HCT116 (cell line): ENCODE results near the gene SLC5A1. TPM values are rescaled to one million over a fixed set of nuclear protein-coding genes. Genes with fewer than 3 reads are reported as not detected.

Experiments
- ATAC-seq: fragments of 200-7000 bp; cut with Tn5 transposase; 2 replicates; pipeline ENCODE4 v1.9.1; 2020; ENCODE audit warnings: mild to moderate bottlenecking, moderate library complexity
- BruUV-seq: library from RNA; stranded (reverse); fragments of 400-500 nt; replicated peaks from 2 replicates; lab custom pipeline; 2021; lab: Mats Ljungman, UMichigan
- CTCF ChIA-PET: fragments of 300-600 bp; sonication (Branson Sonifier 250); formaldehyde crosslinking; loops from one replicate; lab custom pipeline; 2021; ENCODE audit warnings: antibody characterized with exemption; lab: Charles Lee
- POLR2A ChIA-PET: fragments of 300-600, 350-600 bp; sonication (Branson Sonifier 250); formaldehyde crosslinking; loops from one replicate; lab custom pipeline; 2021; ENCODE audit warnings: antibody characterized with exemption; lab: Charles Lee
- RAD21 ChIA-PET, 2 experiments: fragments of 300-600 bp; sonication (Branson Sonifier 250); formaldehyde crosslinking; loops; one replicate each; lab custom pipeline; 2023; ENCODE audit warnings: low total read pairs in 2 of 2; ENCODE audit not compliant: uncharacterized antibody in 2 of 2, unreplicated experiment in 2 of 2, low non-redundant PET in 1 of 2; lab: Charles Lee
- DNase-seq: peaks from one replicate; pipeline ENCODE4 v3.0.0-alpha.2; 2010; ENCODE audit warnings: low read depth, low spot score
- H2AFZ ChIP-seq: fragments of 200-600 bp; shearing (Covaris generic), sonication (generic); 2 replicates; pipeline ENCODE4 v1.6.1; 2017; ENCODE audit warnings: low read depth, mixed run types, mixed read lengths, antibody characterized with exemption, low read length; ENCODE audit not compliant: poor library complexity, severe bottlenecking
- H3K27ac ChIP-seq: 2 replicates; pipeline ENCODE4 v1.5.1; 2012; ENCODE audit warnings: low read depth, low read length
- H3K27me3 ChIP-seq: fragments of 200-600 bp; sonication (generic); 2 replicates; pipeline ENCODE4 v1.6.1; 2016; ENCODE audit warnings: mixed run types, low read length, mixed read lengths; ENCODE audit not compliant: insufficient read depth
- H3K36me3 ChIP-seq, 2 experiments: fragments of 200-500 bp in 1 of 2; fragments of 200-600 bp in 1 of 2; sonication (Bioruptor generic) in 1 of 2; sonication (generic) in 1 of 2; 2 replicates each; pipeline versions ENCODE4 v1.5.1 to v1.6.1; 2014 to 2016; ENCODE audit warnings: low read length in 2 of 2, inconsistent platforms in 1 of 2, mixed read lengths in 1 of 2, mixed run types in 1 of 2; ENCODE audit not compliant: insufficient read depth in 2 of 2, control insufficient read depth in 1 of 2
- H3K4me1 ChIP-seq, 2 experiments: fragments of 200-600 bp in 1 of 2; sonication (generic) in 1 of 2; 2 replicates each; pipeline versions ENCODE4 v1.5.1 to v1.6.1; 2012 to 2017; ENCODE audit warnings: low read length in 2 of 2, inconsistent platforms in 1 of 2, mild to moderate bottlenecking in 1 of 2, mixed read lengths in 1 of 2, mixed run types in 1 of 2, moderate library complexity in 1 of 2; ENCODE audit not compliant: insufficient read depth in 2 of 2, control insufficient read depth in 1 of 2
- H3K4me2 ChIP-seq: fragments of 200-600 bp; sonication (generic); 2 replicates; pipeline ENCODE4 v1.6.1; 2017; ENCODE audit warnings: mixed run types, low read length, mixed read lengths
- H3K4me3 ChIP-seq, 2 experiments: fragments of 200-600 bp in 1 of 2; sonication (generic) in 1 of 2; replicated peaks in 1 of 2; 2 replicates each; pipeline ENCODE4 v1.5.1; 2011 to 2016; ENCODE audit warnings: low read length in 2 of 2, control low read depth in 1 of 2, low read depth in 1 of 2, mild to moderate bottlenecking in 1 of 2, mixed read lengths in 1 of 2, mixed run types in 1 of 2
- H3K79me2 ChIP-seq: fragments of 200-600 bp; sonication (generic); 2 replicates; pipeline ENCODE4 v1.6.1; 2017; ENCODE audit warnings: mild to moderate bottlenecking, mixed run types, low read length, moderate library complexity, mixed read lengths; ENCODE audit not compliant: insufficient read depth
- H3K9ac ChIP-seq: fragments of 200-600 bp; sonication (generic); 2 replicates; pipeline ENCODE4 v1.6.1; 2016; ENCODE audit warnings: low read length, mixed read lengths
- H3K9me2 ChIP-seq: fragments of 200-600 bp; sonication (generic), shearing (Covaris generic); 2 replicates; pipeline ENCODE4 v1.6.1; 2017; ENCODE audit warnings: mixed run types, mild to moderate bottlenecking, moderate library complexity; ENCODE audit not compliant: insufficient read depth
- H3K9me3 ChIP-seq, 2 experiments: fragments of 200-500 bp in 1 of 2; fragments of 200-600 bp in 1 of 2; sonication (Bioruptor generic) in 1 of 2; sonication (generic) in 1 of 2; 2 replicates each; pipeline ENCODE4 v1.6.1; 2014 to 2017; ENCODE audit warnings: low read length in 2 of 2, mixed read lengths in 2 of 2, inconsistent platforms in 1 of 2, low read depth in 1 of 2, mild to moderate bottlenecking in 1 of 2, mixed run types in 1 of 2, moderate library complexity in 1 of 2; ENCODE audit not compliant: control insufficient read depth in 1 of 2, insufficient read depth in 1 of 2
- H4K20me1 ChIP-seq: fragments of 200-600 bp; sonication (generic), shearing (Covaris generic); 2 replicates; pipeline ENCODE4 v1.6.1; 2017; ENCODE audit warnings: mixed run types, mild to moderate bottlenecking, moderate library complexity; ENCODE audit not compliant: insufficient read depth
- CBX3 ChIP-seq: IDR thresholded peaks from 2 replicates; pipeline ENCODE4 v1.6.1; 2012; ENCODE audit warnings: low read depth
- CEBPB ChIP-seq: IDR thresholded peaks from 2 replicates; pipeline ENCODE4 v1.6.1; 2012; ENCODE audit warnings: low read depth
- EGR1 ChIP-seq: IDR thresholded peaks from 2 replicates; pipeline ENCODE4 v1.6.1; 2012; ENCODE audit warnings: low read depth
- ELF1 ChIP-seq: IDR thresholded peaks from 2 replicates; pipeline ENCODE4 v1.6.1; 2012; ENCODE audit warnings: low read depth, borderline replicate concordance
- EZH2 ChIP-seq: fragments of 200-600 bp; sonication (generic); IDR thresholded peaks from 2 replicates; pipeline ENCODE4 v1.6.1; 2017; ENCODE audit warnings: antibody characterized with exemption, mixed run types
- EZH2phosphoT487 ChIP-seq: fragments of 200-600 bp; IDR thresholded peaks from 2 replicates; pipeline ENCODE4 v1.6.1; 2018; ENCODE audit warnings: antibody characterized with exemption, borderline replicate concordance
- FOSL1 ChIP-seq: IDR thresholded peaks from 2 replicates; pipeline ENCODE4 v1.6.1; 2012; ENCODE audit warnings: low read depth
- JUND ChIP-seq: IDR thresholded peaks from 2 replicates; pipeline ENCODE4 v1.6.1; 2012
- POLR2A ChIP-seq: IDR thresholded peaks from 2 replicates; pipeline ENCODE4 v1.7.0; 2011; ENCODE audit warnings: borderline replicate concordance; ENCODE audit not compliant: insufficient read depth, insufficient read length; ENCODE audit errors: extremely low read depth
- POLR2AphosphoS5 ChIP-seq: IDR thresholded peaks from 2 replicates; pipeline ENCODE4 v1.6.1; 2011; ENCODE audit warnings: mild to moderate bottlenecking, low read depth, low read length, moderate library complexity
- RAD21 ChIP-seq: IDR thresholded peaks from 2 replicates; pipeline ENCODE4 v1.6.1; 2012; ENCODE audit warnings: low read depth, mild to moderate bottlenecking
- SIN3A ChIP-seq: IDR thresholded peaks from 2 replicates; pipeline ENCODE4 v1.6.1; 2012; ENCODE audit warnings: low read depth
- SRF ChIP-seq: IDR thresholded peaks from 2 replicates; pipeline ENCODE4 v1.6.1; 2012; ENCODE audit warnings: low read depth
- TCF7L2 ChIP-seq: IDR thresholded peaks from 2 replicates; pipeline ENCODE4 v1.7.0; 2011; ENCODE audit warnings: borderline replicate concordance, inconsistent platforms; ENCODE audit not compliant: insufficient read depth, insufficient read length; ENCODE audit errors: extremely low read depth
- YY1 ChIP-seq: IDR thresholded peaks from 2 replicates; pipeline ENCODE4 v1.6.1; 2011; ENCODE audit warnings: low read length, low read depth, moderate library complexity, mild to moderate bottlenecking; ENCODE audit not compliant: insufficient replicate concordance; ENCODE audit errors: extremely low read depth
- ZFX ChIP-seq: fragments of 450-650 bp; IDR thresholded peaks from 2 replicates; pipeline ENCODE4 v1.6.1; 2017
- ZNF274 ChIP-seq: fragments of 200-500 bp; sonication (Bioruptor generic); IDR thresholded peaks from 2 replicates; pipeline ENCODE4 v1.6.1; 2014; ENCODE audit warnings: mild to moderate bottlenecking, low read depth, low read length, inconsistent platforms
- intact Hi-C: fragments of 100-400 bp; cut with micrococcal nuclease; formaldehyde crosslinking; loops from 2 replicates; pipeline ENCODE4 v1.10.0; 2022
- total RNA-seq: library from RNA; stranded (reverse); gene quantifications from one replicate; pipeline ENCODE4 v1.2.1, GENCODE V29; 2021; ENCODE audit not compliant: unreplicated experiment
- TF ChIP-seq, protein P1 (sequence below): IDR thresholded peaks from 2 replicates; pipeline ENCODE4 v1.6.1; 2012
- TF ChIP-seq, protein P2 (sequence below): IDR thresholded peaks from 2 replicates; pipeline ENCODE4 v1.6.1; 2012; ENCODE audit warnings: low read depth
- TF ChIP-seq, protein P3 (sequence below): IDR thresholded peaks from 2 replicates; pipeline ENCODE4 v1.6.1; 2012

SLC5A1 gene
- total RNA-seq, 1 experiment from 2014 or later, result 0.32 TPM

DNA sequence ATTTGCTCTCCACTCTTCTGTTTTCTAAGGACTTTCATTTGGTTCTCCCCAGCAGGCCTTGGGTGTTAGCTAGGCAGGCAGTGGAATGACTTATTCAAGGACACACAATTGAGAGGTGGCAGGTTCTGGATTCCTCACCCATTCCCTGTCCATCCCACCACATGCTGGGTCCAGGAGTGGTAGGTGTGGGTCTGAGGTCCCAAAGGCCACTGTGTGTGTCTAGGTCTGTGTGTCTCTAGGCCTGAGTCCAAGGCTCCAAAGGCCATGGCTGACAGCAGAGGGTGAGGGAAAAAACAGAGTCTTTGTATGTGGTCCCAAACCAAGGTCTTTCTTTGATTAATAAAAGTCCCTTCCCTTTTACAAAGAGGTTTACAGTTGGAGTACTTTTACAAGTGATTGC is 40.8 kb downstream of the SLC5A1 start:
- Histone ChIP-seq H3K36me3 (no peaks in the 10 kb centered on the region), H3K4me3 (no peak overlapping the region), H3K9me2 (no peaks in the 10 kb centered on the region), H4K20me1 (no peaks in the 10 kb centered on the region), H3K4me1 (peaks cover 12% of the 10 kb centered on the region in 2 experiments), H3K79me2 (no peaks in the 10 kb centered on the region), H3K27me3 (peaks cover 13% of the 10 kb centered on the region), H2AFZ (no peak overlapping the region), H3K27ac (no peak overlapping the region), H3K4me2 (no peak overlapping the region), H3K9ac (no peak overlapping the region), H3K9me3 (no peaks in the 10 kb centered on the region)
- TF ChIP-seq CBX3 (no peak), YY1 (no peak), EZH2 (no peak), RAD21 (no peak), ZFX (no peak), FOSL1 (no peak), POLR2A (no peak), SIN3A (no peak), ELF1 (no peak), CEBPB (no peak), POLR2AphosphoS5 (no peak), TCF7L2 (no peak), ZNF274 (no peak), JUND (no peak), SRF (no peak), EGR1 (no peak), EZH2phosphoT487 (no peak)
- TF ChIP-seq, protein P1, sequence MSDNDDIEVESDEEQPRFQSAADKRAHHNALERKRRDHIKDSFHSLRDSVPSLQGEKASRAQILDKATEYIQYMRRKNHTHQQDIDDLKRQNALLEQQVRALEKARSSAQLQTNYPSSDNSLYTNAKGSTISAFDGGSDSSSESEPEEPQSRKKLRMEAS, result no peak
- TF ChIP-seq, protein P2, sequence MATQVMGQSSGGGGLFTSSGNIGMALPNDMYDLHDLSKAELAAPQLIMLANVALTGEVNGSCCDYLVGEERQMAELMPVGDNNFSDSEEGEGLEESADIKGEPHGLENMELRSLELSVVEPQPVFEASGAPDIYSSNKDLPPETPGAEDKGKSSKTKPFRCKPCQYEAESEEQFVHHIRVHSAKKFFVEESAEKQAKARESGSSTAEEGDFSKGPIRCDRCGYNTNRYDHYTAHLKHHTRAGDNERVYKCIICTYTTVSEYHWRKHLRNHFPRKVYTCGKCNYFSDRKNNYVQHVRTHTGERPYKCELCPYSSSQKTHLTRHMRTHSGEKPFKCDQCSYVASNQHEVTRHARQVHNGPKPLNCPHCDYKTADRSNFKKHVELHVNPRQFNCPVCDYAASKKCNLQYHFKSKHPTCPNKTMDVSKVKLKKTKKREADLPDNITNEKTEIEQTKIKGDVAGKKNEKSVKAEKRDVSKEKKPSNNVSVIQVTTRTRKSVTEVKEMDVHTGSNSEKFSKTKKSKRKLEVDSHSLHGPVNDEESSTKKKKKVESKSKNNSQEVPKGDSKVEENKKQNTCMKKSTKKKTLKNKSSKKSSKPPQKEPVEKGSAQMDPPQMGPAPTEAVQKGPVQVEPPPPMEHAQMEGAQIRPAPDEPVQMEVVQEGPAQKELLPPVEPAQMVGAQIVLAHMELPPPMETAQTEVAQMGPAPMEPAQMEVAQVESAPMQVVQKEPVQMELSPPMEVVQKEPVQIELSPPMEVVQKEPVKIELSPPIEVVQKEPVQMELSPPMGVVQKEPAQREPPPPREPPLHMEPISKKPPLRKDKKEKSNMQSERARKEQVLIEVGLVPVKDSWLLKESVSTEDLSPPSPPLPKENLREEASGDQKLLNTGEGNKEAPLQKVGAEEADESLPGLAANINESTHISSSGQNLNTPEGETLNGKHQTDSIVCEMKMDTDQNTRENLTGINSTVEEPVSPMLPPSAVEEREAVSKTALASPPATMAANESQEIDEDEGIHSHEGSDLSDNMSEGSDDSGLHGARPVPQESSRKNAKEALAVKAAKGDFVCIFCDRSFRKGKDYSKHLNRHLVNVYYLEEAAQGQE, result no peak
- TF ChIP-seq, protein P3, sequence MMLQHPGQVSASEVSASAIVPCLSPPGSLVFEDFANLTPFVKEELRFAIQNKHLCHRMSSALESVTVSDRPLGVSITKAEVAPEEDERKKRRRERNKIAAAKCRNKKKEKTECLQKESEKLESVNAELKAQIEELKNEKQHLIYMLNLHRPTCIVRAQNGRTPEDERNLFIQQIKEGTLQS, result no peak
- DNase-seq (no peak), ATAC-seq (no peak)
- ChIA-PET POLR2A (no interaction called here), RAD21 (interaction anchor here in 1 of 2 experiments (1.8 kb wide), 1 partner anchor 107 kb away, joined by 8 read pairs; no protein-coding TSS in a partner anchor), CTCF (interaction anchor here (5.6 to 7.3 kb wide), 2 partner anchors 105 to 113 kb away, joined by 38 to 129 read pairs; no protein-coding TSS in a partner anchor)
- BruUV-seq, result no TSS peak
- intact Hi-C loops, result no loop called here
